Panc1 (cell line): ENCODE data around the gene FAM219B. TPM values are rescaled to one million over a fixed set of nuclear protein-coding genes. Genes with fewer than 3 reads are reported as not detected.

Source experiments
- ATAC-seq: fragments of 200-7000 bp; cut with Tn5 transposase; 2 replicates; pipeline ENCODE4 v1.9.1; 2020; ENCODE audit warnings: mild to moderate bottlenecking, moderate library complexity
- BruUV-seq: library from RNA; stranded (reverse); fragments of 400-500 nt; replicated peaks from 2 replicates; lab custom pipeline; 2021; lab: Mats Ljungman, UMichigan
- CTCF ChIA-PET: fragments of 300-600 bp; sonication (Branson Sonifier 250); formaldehyde crosslinking; loops from one replicate; lab custom pipeline; 2022; ENCODE audit warnings: antibody characterized with exemption; lab: Charles Lee
- POLR2A ChIA-PET: fragments of 300-600 bp; sonication (Branson Sonifier 250); formaldehyde crosslinking; loops from one replicate; lab custom pipeline; 2022; ENCODE audit warnings: antibody characterized with exemption; lab: Charles Lee
- DNase-seq: peaks from one replicate; pipeline ENCODE4 v3.0.0-alpha.2; 2010; ENCODE audit warnings: low read depth, low spot score
- H3K27ac ChIP-seq: 2 replicates; pipeline ENCODE4 v1.5.1; 2011; ENCODE audit warnings: mild to moderate bottlenecking, low read length, inconsistent platforms
- H3K27me3 ChIP-seq: fragments of 200-500 bp; sonication (Bioruptor generic); 2 replicates; pipeline ENCODE4 v1.6.0; 2014; ENCODE audit warnings: low read length, inconsistent platforms; ENCODE audit not compliant: control insufficient read depth, insufficient read depth
- H3K36me3 ChIP-seq: fragments of 200-500 bp; sonication (Bioruptor generic); 2 replicates; pipeline ENCODE4 v1.5.1; 2014; ENCODE audit warnings: inconsistent platforms, mild to moderate bottlenecking, low read length, moderate library complexity; ENCODE audit not compliant: control insufficient read depth, insufficient read depth
- H3K4me1 ChIP-seq: 2 replicates; pipeline ENCODE4 v1.5.1; 2011; ENCODE audit warnings: inconsistent platforms, mild to moderate bottlenecking, low read length, moderate library complexity; ENCODE audit not compliant: control insufficient read depth, insufficient read depth
- H3K4me3 ChIP-seq, 2 experiments: 2 replicates each; pipeline ENCODE4 v1.5.1; 2011 to 2012; ENCODE audit warnings: low read depth in 2 of 2, low read length in 2 of 2, mild to moderate bottlenecking in 2 of 2, inconsistent platforms in 1 of 2, moderate library complexity in 1 of 2
- H3K9me3 ChIP-seq: fragments of 200-500 bp; sonication (Bioruptor generic); 2 replicates; pipeline ENCODE4 v1.5.1; 2014; ENCODE audit warnings: low read depth, mild to moderate bottlenecking, inconsistent platforms, low read length, moderate library complexity; ENCODE audit not compliant: control insufficient read depth, insufficient read depth
- POLR2AphosphoS5 ChIP-seq: IDR thresholded peaks from 2 replicates; pipeline ENCODE4 v1.6.1; 2012; ENCODE audit warnings: mild to moderate bottlenecking, low read depth, low read length, moderate library complexity
- SIN3A ChIP-seq: IDR thresholded peaks from 2 replicates; pipeline ENCODE4 v1.6.1; 2012; ENCODE audit warnings: low read depth, mild to moderate bottlenecking, low read length, moderate library complexity, borderline replicate concordance; ENCODE audit not compliant: insufficient read depth
- TCF7L2 ChIP-seq: IDR thresholded peaks from 2 replicates; pipeline ENCODE4 v1.6.1; 2011; ENCODE audit warnings: mild to moderate bottlenecking, low read depth, low read length, inconsistent platforms
- in situ Hi-C: cut with HindIII; loops from 2 replicates; pipeline ENCODE4 v1.10.0; 2016; ENCODE audit warnings: low sequenced_read_pairs, low pct_unique_long_range_greater_than_20kb
- intact Hi-C: fragments of 100-400 bp; cut with micrococcal nuclease; formaldehyde crosslinking; loops from one replicate; pipeline ENCODE4 v1.10.0; 2022; ENCODE audit not compliant: unreplicated experiment
- total RNA-seq: library from RNA; stranded (reverse); gene quantifications from one replicate; pipeline ENCODE4 v1.2.1, GENCODE V29; 2021; ENCODE audit not compliant: unreplicated experiment
- TF ChIP-seq, protein P1 (sequence below), 2 experiments: IDR thresholded peaks; 2 replicates each; pipeline ENCODE4 v1.6.1; 2011 to 2012; ENCODE audit warnings: low read depth in 2 of 2, control low read depth in 1 of 2, low read length in 1 of 2, mild to moderate bottlenecking in 1 of 2, moderate library complexity in 1 of 2; ENCODE audit not compliant: insufficient read depth in 1 of 2
- TF ChIP-seq, protein P2 (sequence below): fragments of 450-650 bp; IDR thresholded peaks from 2 replicates; pipeline ENCODE4 v1.5.1; 2017; ENCODE audit warnings: mild to moderate bottlenecking

The FAM219B gene
- total RNA-seq, 1 experiment from 2014 or later: 68.6 TPM

DNA sequence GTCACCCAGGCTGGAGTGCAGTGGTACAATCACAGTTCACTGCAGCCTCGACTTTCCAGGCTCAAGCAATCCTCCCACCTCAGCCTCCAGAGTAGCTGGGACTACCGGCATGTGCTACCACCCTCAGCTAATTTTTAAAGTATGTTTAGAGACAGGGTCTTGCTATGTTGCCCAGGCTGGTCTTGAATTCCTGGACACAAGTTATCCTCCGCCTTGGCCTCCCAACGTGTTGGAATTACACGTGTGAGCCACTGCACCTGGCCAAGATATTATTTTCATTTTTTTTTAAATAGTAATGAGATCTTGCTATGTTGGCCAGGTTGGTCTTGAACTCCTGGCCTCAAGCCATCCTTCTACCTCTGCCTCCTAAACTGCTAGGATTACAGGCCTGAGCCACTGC lies 21.2 kb downstream of the FAM219B start:
- DNase-seq: no peak
- ChIA-PET POLR2A (interaction anchor here (0.7 kb wide), 1 partner anchor 144 kb away, joined by 4 read pairs; no protein-coding TSS in a partner anchor), CTCF (interaction anchor here (0.6 kb wide), 1 partner anchor 11 kb away, joined by 3 read pairs; no protein-coding TSS in a partner anchor)
- H3K4me3 ChIP-seq: no peak overlapping the region
- H3K36me3 ChIP-seq: no peaks in the 10 kb centered on the region
- no peak for ATAC-seq
- intact Hi-C loops (no loop called here), in situ Hi-C loops (no loop called here)
- peaks cover 7% of the 10 kb centered on the region for H3K4me1 ChIP-seq
- TF ChIP-seq POLR2AphosphoS5 (no peak), SIN3A (no peak), TCF7L2 (no peak)
- TF ChIP-seq, protein P1, sequence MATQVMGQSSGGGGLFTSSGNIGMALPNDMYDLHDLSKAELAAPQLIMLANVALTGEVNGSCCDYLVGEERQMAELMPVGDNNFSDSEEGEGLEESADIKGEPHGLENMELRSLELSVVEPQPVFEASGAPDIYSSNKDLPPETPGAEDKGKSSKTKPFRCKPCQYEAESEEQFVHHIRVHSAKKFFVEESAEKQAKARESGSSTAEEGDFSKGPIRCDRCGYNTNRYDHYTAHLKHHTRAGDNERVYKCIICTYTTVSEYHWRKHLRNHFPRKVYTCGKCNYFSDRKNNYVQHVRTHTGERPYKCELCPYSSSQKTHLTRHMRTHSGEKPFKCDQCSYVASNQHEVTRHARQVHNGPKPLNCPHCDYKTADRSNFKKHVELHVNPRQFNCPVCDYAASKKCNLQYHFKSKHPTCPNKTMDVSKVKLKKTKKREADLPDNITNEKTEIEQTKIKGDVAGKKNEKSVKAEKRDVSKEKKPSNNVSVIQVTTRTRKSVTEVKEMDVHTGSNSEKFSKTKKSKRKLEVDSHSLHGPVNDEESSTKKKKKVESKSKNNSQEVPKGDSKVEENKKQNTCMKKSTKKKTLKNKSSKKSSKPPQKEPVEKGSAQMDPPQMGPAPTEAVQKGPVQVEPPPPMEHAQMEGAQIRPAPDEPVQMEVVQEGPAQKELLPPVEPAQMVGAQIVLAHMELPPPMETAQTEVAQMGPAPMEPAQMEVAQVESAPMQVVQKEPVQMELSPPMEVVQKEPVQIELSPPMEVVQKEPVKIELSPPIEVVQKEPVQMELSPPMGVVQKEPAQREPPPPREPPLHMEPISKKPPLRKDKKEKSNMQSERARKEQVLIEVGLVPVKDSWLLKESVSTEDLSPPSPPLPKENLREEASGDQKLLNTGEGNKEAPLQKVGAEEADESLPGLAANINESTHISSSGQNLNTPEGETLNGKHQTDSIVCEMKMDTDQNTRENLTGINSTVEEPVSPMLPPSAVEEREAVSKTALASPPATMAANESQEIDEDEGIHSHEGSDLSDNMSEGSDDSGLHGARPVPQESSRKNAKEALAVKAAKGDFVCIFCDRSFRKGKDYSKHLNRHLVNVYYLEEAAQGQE (IDR thresholded peaks at IDR 0.05; ENCODE audit: insufficient read depth in 1 of 2, low read depth in 2 of 2, low read length in 1 of 2): no peak
- TF ChIP-seq, protein P2, sequence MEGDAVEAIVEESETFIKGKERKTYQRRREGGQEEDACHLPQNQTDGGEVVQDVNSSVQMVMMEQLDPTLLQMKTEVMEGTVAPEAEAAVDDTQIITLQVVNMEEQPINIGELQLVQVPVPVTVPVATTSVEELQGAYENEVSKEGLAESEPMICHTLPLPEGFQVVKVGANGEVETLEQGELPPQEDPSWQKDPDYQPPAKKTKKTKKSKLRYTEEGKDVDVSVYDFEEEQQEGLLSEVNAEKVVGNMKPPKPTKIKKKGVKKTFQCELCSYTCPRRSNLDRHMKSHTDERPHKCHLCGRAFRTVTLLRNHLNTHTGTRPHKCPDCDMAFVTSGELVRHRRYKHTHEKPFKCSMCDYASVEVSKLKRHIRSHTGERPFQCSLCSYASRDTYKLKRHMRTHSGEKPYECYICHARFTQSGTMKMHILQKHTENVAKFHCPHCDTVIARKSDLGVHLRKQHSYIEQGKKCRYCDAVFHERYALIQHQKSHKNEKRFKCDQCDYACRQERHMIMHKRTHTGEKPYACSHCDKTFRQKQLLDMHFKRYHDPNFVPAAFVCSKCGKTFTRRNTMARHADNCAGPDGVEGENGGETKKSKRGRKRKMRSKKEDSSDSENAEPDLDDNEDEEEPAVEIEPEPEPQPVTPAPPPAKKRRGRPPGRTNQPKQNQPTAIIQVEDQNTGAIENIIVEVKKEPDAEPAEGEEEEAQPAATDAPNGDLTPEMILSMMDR: no peak
- H3K27me3 ChIP-seq: no peaks in the 10 kb centered on the region
- no TSS peak for BruUV-seq
- H3K27ac ChIP-seq: no peak overlapping the region
- no peaks in the 10 kb centered on the region for H3K9me3 ChIP-seq

DNA sequence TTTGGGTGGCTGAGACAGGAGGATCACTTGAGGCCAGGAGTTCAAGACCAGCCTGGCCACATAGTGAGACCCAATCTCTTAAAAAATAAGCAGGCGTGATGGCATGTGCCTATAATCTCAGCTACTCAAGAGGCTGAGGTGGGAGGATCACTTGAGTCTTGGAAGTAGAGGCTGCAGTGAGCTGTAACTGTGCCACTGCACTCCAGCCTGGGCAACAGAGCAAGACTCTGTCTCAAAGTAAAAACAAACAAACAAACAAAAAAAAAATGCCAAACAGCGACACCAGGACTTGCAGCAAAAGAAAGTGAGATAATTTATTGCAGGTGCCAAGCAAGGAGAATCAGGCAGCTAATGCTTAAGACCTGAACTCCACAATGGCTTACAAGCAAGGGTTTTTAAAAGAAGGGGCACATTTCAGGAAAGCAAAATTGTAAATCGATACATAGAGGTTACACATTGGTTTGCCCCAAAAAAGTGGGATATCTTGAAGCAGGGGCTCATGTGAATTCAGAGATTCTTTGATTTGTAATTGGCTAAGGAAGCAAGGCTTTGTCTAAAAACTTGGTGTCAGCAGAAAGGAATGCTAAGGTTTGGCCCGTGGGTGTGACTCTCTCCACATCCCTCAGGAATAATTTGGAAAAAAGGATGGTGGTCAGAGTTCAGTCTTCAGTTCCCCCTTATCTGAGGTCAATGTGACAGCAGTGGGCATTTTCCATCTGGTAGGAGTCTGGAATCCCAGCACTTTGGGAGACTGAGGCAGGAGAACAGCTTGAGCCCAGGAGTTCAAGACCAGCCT lies 22.0 kb downstream of the FAM219B start:
- H3K4me3 ChIP-seq: no peak overlapping the region
- H3K9me3 ChIP-seq: no peaks in the 10 kb centered on the region
- no peak overlapping the region for H3K27ac ChIP-seq
- no peak for TF ChIP-seq POLR2AphosphoS5
- no peak for TF ChIP-seq SIN3A
- TF ChIP-seq, protein P1 (IDR thresholded peaks at IDR 0.05; ENCODE audit: insufficient read depth in 1 of 2, low read depth in 2 of 2, low read length in 1 of 2): no peak
- TF ChIP-seq, protein P2: no peak
- no peak for TF ChIP-seq TCF7L2
- in situ Hi-C loops (no loop called here), intact Hi-C loops (no loop called here)
- no peak for DNase-seq
- no TSS peak for BruUV-seq
- no peaks in the 10 kb centered on the region for H3K27me3 ChIP-seq
- peaks cover 5% of the 10 kb centered on the region for H3K4me1 ChIP-seq
- ChIA-PET POLR2A (no interaction called here), CTCF (no interaction called here)
- no peak for ATAC-seq
- H3K36me3 ChIP-seq: no peaks in the 10 kb centered on the region
